Endodermal cell (in vitro differentiated cells): Measurements from ENCODE around the gene GLIS1. TPM values are rescaled to one million over a fixed set of nuclear protein-coding genes. Genes with fewer than 3 reads are reported as not detected.

ENCODE experiments used
- DNase-seq: peaks from one replicate; pipeline ENCODE4 v3.0.0-alpha.2; 2017
- H3K27ac ChIP-seq: 2 replicates; pipeline ENCODE4 v1.5.1; 2013; ENCODE audit warnings: mild to moderate bottlenecking, low read depth, low read length, moderate library complexity
- H3K27me3 ChIP-seq: 2 replicates; pipeline ENCODE4 v1.6.1; 2013; ENCODE audit warnings: mild to moderate bottlenecking, low read length, moderate library complexity; ENCODE audit not compliant: insufficient read depth, control insufficient read depth, poor library complexity, severe bottlenecking
- H3K36me3 ChIP-seq: 2 replicates; pipeline ENCODE4 v1.7.0; 2013; ENCODE audit warnings: mild to moderate bottlenecking, low read length, moderate library complexity; ENCODE audit not compliant: control insufficient read depth, insufficient read depth
- H3K4me1 ChIP-seq: one replicate; pipeline ENCODE4 v1.7.0; 2013; ENCODE audit warnings: low read length; ENCODE audit not compliant: control insufficient read depth, insufficient read depth
- H3K4me3 ChIP-seq: 2 replicates; pipeline ENCODE4 v1.5.1; 2013; ENCODE audit warnings: mild to moderate bottlenecking, low read length, moderate library complexity
- H3K9ac ChIP-seq: 2 replicates; pipeline ENCODE4 v1.6.1; 2013; ENCODE audit warnings: mild to moderate bottlenecking, low read length, moderate library complexity; ENCODE audit not compliant: poor library complexity, severe bottlenecking; ENCODE audit errors: extremely low read depth
- H3K9me3 ChIP-seq: 2 replicates; pipeline ENCODE4 v1.6.1; 2013; ENCODE audit warnings: mild to moderate bottlenecking, low read length, moderate library complexity; ENCODE audit not compliant: control insufficient read depth
- H3K27ac Mint-ChIP-seq: 2 replicates; pipeline ENCODE4 v1.8.0; 2020; ENCODE audit warnings: mixed read lengths
- H3K27me3 Mint-ChIP-seq: 2 replicates; pipeline ENCODE4 v1.8.0; 2021; ENCODE audit warnings: mild to moderate bottlenecking, mixed read lengths; ENCODE audit not compliant: insufficient read depth
- H3K36me3 Mint-ChIP-seq: 2 replicates; pipeline ENCODE4 v1.8.0; 2020; ENCODE audit warnings: low read depth, mixed read lengths
- H3K4me1 Mint-ChIP-seq: 2 replicates; pipeline ENCODE4 v1.8.0; 2020; ENCODE audit warnings: mixed read lengths
- H3K4me3 Mint-ChIP-seq: 2 replicates; pipeline ENCODE4 v1.8.0; 2020; ENCODE audit warnings: mild to moderate bottlenecking, moderate library complexity, mixed read lengths
- H3K9me3 Mint-ChIP-seq: 2 replicates; pipeline ENCODE4 v1.8.0; 2020; ENCODE audit warnings: mild to moderate bottlenecking, mixed read lengths
- CTCF ChIP-seq: fragments of 200-600 bp; sonication (generic); conservative IDR thresholded peaks from 2 replicates; pipeline ENCODE4 v1.5.0; 2021; ENCODE audit warnings: antibody characterized with exemption, mild to moderate bottlenecking
- WGBS, 2 experiments: methylation state at CpG; one replicate each; pipeline versions ENCODE4 v1.1.5 to v1.1.7; 2013; ENCODE audit warnings: missing lambda C conversion rate in 2 of 2, mixed read lengths in 1 of 2; ENCODE audit not compliant: insufficient coverage in 1 of 2, insufficient read length in 1 of 2; 5-methylcytosine and 5-hydroxymethylcytosine counted together
- total RNA-seq, 2 donors: library from RNA; stranded (reverse); fragmentation: NEBNext Ultra II Directional in 1 of 2; extraction: Animal tissue kit (Norgen Biotek cat#: 25700) in 1 of 2; gene quantifications; 2 replicates in 1 of 2; 3 replicates in 1 of 2; pipeline ENCODE4 v1.2.1, GENCODE V29; 2021

GLIS1 gene
- total RNA-seq, 2 donors from 2014 or later = 2.1 to 3.9 TPM

GRCh38 chr1:53661496-53661895 lies 77.5 kb downstream of the GLIS1 start:
- H3K4me1 Mint-ChIP-seq = peaks cover 13% of the 10 kb centered on the region
- H3K9me3 ChIP-seq = no peaks in the 10 kb centered on the region
- TF ChIP-seq CTCF = no peak
- no peaks in the 10 kb centered on the region for H3K36me3 ChIP-seq
- H3K27ac ChIP-seq = no peak overlapping the region
- no peaks in the 10 kb centered on the region for H3K27me3 ChIP-seq
- H3K27ac Mint-ChIP-seq = no peak overlapping the region
- H3K4me3 Mint-ChIP-seq = no peak overlapping the region
- WGBS, 2 experiments = 89 to 92% methylated on average over 2 to 8 of the region's 8 CpGs
- no peaks in the 10 kb centered on the region for H3K27me3 Mint-ChIP-seq
- H3K9ac ChIP-seq = no peak overlapping the region
- H3K36me3 Mint-ChIP-seq = no peaks in the 10 kb centered on the region
- DNase-seq = no peak
- H3K9me3 Mint-ChIP-seq = no peaks in the 10 kb centered on the region
- no peaks in the 10 kb centered on the region for H3K4me1 ChIP-seq
- no peak overlapping the region for H3K4me3 ChIP-seq

GRCh38 chr1:53660666-53661065 lies 78.3 kb downstream of the GLIS1 start:
- Mint-ChIP-seq H3K4me1 (peaks cover 16% of the 10 kb centered on the region), H3K4me3 (no peak overlapping the region), H3K36me3 (no peaks in the 10 kb centered on the region), H3K27me3 (no peaks in the 10 kb centered on the region), H3K9me3 (no peaks in the 10 kb centered on the region), H3K27ac (no peak overlapping the region)
- H3K4me3 ChIP-seq = no peak overlapping the region
- no peak overlapping the region for H3K9ac ChIP-seq
- no peaks in the 10 kb centered on the region for H3K27me3 ChIP-seq
- no peak overlapping the region for H3K27ac ChIP-seq
- H3K9me3 ChIP-seq = no peaks in the 10 kb centered on the region
- DNase-seq = no peak
- no peak for TF ChIP-seq CTCF
- no peaks in the 10 kb centered on the region for H3K36me3 ChIP-seq
- no peaks in the 10 kb centered on the region for H3K4me1 ChIP-seq
- WGBS, 2 experiments = 86% methylated on average over 3 of the region's 3 CpGs; no CpG with 5 or more reads in 1 of the 2 experiments

DNA sequence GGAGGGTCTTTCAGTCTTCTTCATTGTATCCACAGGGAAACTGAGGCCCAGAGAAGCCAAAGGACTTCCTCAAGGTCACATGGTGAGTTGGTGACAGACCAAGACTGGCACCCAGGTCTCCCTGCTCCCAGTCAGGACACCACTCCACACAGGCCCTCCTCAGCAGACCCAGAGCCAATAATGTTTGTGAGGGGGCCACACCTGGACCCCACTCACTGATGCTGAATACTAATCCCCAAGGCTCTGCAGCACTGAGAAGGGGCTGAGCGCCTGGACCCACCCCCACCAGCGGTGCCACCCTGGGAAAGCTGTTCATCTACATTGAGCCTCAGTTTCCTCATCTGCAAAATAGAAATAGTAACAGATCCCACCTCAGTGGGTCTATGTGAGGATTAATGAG lies 79.5 kb downstream of the GLIS1 start:
- no peak overlapping the region for H3K27ac Mint-ChIP-seq
- H3K27me3 ChIP-seq = no peaks in the 10 kb centered on the region
- no peak overlapping the region for H3K4me3 Mint-ChIP-seq
- no peak overlapping the region for H3K27ac ChIP-seq
- H3K4me1 Mint-ChIP-seq = peaks cover 18% of the 10 kb centered on the region
- WGBS, 2 experiments = 97% methylated on average over 2 of the region's 2 CpGs; no CpG with 5 or more reads in 1 of the 2 experiments
- H3K9ac ChIP-seq = no peak overlapping the region
- H3K9me3 Mint-ChIP-seq = no peaks in the 10 kb centered on the region
- no peaks in the 10 kb centered on the region for H3K27me3 Mint-ChIP-seq
- H3K36me3 Mint-ChIP-seq = no peaks in the 10 kb centered on the region
- no peaks in the 10 kb centered on the region for H3K36me3 ChIP-seq
- H3K9me3 ChIP-seq = no peaks in the 10 kb centered on the region
- H3K4me1 ChIP-seq = no peaks in the 10 kb centered on the region
- no peak overlapping the region for H3K4me3 ChIP-seq
- no peak for TF ChIP-seq CTCF
- DNase-seq = no peak
